ENCODE measurements around the gene CSPG4. TPM values are rescaled to one million over a fixed set of nuclear protein-coding genes. Genes with fewer than 3 reads are reported as not detected.

The CSPG4 gene
- total RNA-seq, 4 donors from 2014 or later, result 11.2 to 60.9 (median 31.3) TPM

DNA sequence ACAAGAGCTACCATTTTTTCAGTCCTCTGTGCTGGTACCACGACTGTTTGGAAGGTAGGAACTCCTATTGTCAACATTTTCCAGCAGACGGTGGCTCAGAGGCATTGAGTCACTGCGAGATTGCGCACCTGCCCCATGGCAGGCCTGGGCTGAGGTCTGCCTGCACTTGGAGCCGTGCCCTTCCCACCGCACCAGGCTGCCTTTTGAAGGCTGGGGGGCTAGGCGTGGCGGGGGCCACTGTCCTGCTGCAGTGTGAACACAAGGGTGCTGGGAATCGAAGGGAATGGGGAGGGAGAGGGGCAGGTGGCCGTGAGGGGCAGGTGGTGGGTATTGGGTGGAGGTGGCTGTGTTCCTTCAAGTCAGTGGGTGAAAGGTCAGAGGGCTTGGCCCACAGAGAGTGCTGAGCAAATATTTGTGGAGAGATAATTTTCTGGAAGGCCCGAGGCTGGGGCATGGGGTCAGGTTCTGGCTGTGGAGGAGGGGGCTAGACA, 48.7 kb downstream of the CSPG4 start:
- intact Hi-C loops (cut with DNase I; ENCODE audit: low total_unique reads), result no loop called here
- H3K27ac ChIP-seq, result peak overlapping the region; percentile 72 to 87 (median 77)
- no peaks in the 10 kb centered on the region for H3K27me3 ChIP-seq
- WGBS, 2 donors (ENCODE audit: low coverage in 1 of 2), result 17 to 40% methylated on average over 1 to 10 of the region's 11 CpGs
- H3K4me1 ChIP-seq, result peaks cover 24 to 80% (median 55%) of the 10 kb centered on the region in 4 donors
- no peak for TF ChIP-seq POLR2A (IDR thresholded peaks at IDR 0.05)
- peak in 2 of 3 donors; percentile 13 to 37 for TF ChIP-seq POLR2AphosphoS5 (IDR thresholded peaks at IDR 0.05)
- in situ Hi-C loops (cut with MboI; ENCODE audit: low pct_ligation_motif_present in 1 of 4, low pct_unique_long_range_greater_than_20kb in 1 of 4, low sequenced_read_pairs in 3 of 4), result no loop called here
- H3K4me3 ChIP-seq, result no peak overlapping the region
- peak; percentile 67 for DNase-seq
- no peaks in the 10 kb centered on the region for H3K9me3 ChIP-seq
- no peaks in the 10 kb centered on the region for H3K36me3 ChIP-seq

DNA sequence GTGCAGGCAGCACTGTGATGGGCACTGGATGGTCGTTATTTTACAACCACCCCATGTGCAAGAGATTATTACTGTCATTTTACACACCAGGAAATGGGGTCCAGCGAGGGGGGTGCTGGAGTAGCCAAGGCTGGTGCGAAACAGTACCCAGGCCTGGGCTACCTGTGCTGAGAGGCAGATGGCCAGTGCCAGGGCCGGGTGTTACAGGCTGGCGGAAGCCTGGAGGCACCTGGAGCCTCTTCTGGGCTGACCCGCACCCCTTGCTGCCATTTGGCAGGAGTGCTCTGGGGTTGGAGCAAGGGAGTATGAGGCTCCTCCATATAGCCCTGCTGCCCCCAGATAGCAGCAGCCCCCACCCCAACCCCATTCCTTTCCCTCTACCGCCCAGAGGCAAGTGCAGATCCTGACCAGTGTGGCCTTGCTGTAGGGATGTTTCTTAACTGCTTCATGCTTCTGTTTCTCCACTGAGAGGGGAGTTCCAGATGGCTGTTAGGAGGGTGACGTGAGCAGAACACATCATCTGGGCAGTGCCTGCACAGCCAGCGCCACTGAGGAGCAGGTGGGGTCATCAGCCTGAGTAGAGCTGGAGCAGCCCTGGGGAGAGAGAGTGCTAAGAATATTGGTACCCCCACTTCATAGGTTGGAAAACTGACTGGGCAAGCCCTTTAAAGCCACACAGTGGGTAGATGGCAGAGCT, 49.7 kb downstream of the CSPG4 start:
- Histone ChIP-seq H3K27ac (peak overlapping the region; percentile 72 to 87 (median 77)), H3K4me3 (no peak overlapping the region), H3K9me3 (no peaks in the 10 kb centered on the region), H3K4me1 (peaks cover 24 to 80% (median 57%) of the 10 kb centered on the region in 4 donors), H3K27me3 (no peaks in the 10 kb centered on the region), H3K36me3 (no peaks in the 10 kb centered on the region)
- intact Hi-C loops (cut with DNase I; ENCODE audit: low total_unique reads), result no loop called here
- in situ Hi-C loops (cut with MboI; ENCODE audit: low pct_ligation_motif_present in 1 of 4, low pct_unique_long_range_greater_than_20kb in 1 of 4, low sequenced_read_pairs in 3 of 4), result no loop called here
- 74% methylated on average over 9 of the region's 9 CpGs; no CpG with 5 or more reads in 1 of the 2 donors for WGBS, 2 donors (ENCODE audit: low coverage in 1 of 2)
- no peak for DNase-seq
- TF ChIP-seq POLR2A (IDR thresholded peaks at IDR 0.05) (no peak), POLR2AphosphoS5 (IDR thresholded peaks at IDR 0.05) (no peak), EP300 (IDR thresholded peaks at IDR 0.05; ENCODE audit: low read depth) (no peak)

DNA sequence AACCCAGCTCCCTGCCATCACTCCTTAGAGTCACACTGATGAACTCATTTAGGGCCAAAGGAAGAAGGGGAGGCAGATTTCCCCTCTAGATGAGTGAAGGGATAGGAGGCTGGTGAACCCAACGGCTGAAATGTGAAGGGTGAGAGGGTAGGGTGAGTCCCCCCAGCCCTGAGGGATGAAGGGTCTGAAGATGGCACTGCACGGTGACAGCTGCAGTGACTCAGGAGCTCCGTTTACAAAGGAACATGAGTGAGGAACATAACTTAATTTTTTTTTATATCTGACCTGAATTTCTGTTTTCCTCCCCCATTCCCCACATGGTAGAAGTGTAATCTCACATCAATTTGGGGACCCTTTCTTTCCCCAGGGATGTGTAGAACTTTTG, 50.9 kb downstream of the CSPG4 start:
- H3K36me3 ChIP-seq, result peaks cover 0 to 4% (median 0%) of the 10 kb centered on the region in 4 donors
- peaks cover 16 to 72% (median 48%) of the 10 kb centered on the region in 4 donors for H3K4me1 ChIP-seq
- in situ Hi-C loops (cut with MboI; ENCODE audit: low pct_ligation_motif_present in 1 of 4, low pct_unique_long_range_greater_than_20kb in 1 of 4, low sequenced_read_pairs in 3 of 4), result no loop called here
- no peak overlapping the region for H3K4me3 ChIP-seq
- intact Hi-C loops (cut with DNase I; ENCODE audit: low total_unique reads), result no loop called here
- no peak for TF ChIP-seq POLR2AphosphoS5 (IDR thresholded peaks at IDR 0.05)
- TF ChIP-seq, protein P1, sequence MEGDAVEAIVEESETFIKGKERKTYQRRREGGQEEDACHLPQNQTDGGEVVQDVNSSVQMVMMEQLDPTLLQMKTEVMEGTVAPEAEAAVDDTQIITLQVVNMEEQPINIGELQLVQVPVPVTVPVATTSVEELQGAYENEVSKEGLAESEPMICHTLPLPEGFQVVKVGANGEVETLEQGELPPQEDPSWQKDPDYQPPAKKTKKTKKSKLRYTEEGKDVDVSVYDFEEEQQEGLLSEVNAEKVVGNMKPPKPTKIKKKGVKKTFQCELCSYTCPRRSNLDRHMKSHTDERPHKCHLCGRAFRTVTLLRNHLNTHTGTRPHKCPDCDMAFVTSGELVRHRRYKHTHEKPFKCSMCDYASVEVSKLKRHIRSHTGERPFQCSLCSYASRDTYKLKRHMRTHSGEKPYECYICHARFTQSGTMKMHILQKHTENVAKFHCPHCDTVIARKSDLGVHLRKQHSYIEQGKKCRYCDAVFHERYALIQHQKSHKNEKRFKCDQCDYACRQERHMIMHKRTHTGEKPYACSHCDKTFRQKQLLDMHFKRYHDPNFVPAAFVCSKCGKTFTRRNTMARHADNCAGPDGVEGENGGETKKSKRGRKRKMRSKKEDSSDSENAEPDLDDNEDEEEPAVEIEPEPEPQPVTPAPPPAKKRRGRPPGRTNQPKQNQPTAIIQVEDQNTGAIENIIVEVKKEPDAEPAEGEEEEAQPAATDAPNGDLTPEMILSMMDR (IDR thresholded peaks at IDR 0.05), result no peak
- TF ChIP-seq POLR2A (IDR thresholded peaks at IDR 0.05), result no peak
- no peak for TF ChIP-seq EP300 (IDR thresholded peaks at IDR 0.05; ENCODE audit: low read depth)
- no peaks in the 10 kb centered on the region for H3K9me3 ChIP-seq
- 59 to 73% methylated on average over 3 of the region's 3 CpGs for WGBS, 2 donors (ENCODE audit: low coverage in 1 of 2)
- H3K27me3 ChIP-seq, result no peaks in the 10 kb centered on the region
- H3K27ac ChIP-seq, result peak overlapping the region; percentile 71 to 87 (median 81)
- no peak for DNase-seq

DNA sequence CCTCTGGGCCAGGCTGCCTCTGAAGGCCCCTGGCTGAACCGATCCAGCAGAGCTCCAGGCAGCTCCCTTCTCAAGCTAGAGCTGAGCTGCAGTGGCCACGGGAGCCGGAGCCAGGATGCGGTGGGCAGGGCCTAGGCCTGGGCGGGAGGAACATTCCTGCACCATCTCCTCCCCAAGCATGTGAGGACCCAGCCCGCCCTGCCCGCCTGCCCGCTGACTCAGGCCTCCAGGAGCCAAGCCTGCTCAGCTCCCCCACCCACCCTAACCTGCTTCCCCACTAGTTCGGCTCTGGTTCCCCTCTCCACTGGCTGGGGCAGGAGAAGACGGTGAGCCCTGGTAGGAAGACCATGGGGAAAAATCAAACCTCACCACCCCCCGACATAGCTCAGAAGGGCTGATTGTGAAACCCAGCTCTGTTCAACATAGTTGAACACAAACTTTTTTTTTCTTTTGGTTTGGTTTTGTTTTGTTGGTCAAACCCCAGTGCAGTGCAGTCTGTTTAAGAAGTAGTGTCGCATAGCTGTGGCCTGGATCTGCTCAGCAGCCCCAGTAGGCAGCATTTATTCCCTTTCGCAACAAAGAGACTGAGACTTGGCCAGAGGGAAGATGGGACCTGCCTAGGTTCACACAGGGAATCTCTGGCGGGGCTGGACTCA, 51.4 kb downstream of the CSPG4 start:
- H3K4me3 ChIP-seq, result no peak overlapping the region
- DNase-seq, result peak; percentile 83
- in situ Hi-C loops (cut with MboI; ENCODE audit: low pct_ligation_motif_present in 1 of 4, low pct_unique_long_range_greater_than_20kb in 1 of 4, low sequenced_read_pairs in 3 of 4), result no loop called here
- H3K27me3 ChIP-seq, result no peaks in the 10 kb centered on the region
- peaks cover 16 to 66% (median 43%) of the 10 kb centered on the region in 4 donors for H3K4me1 ChIP-seq
- H3K27ac ChIP-seq, result peak overlapping the region; percentile 71 to 87 (median 81)
- intact Hi-C loops (cut with DNase I; ENCODE audit: low total_unique reads), result no loop called here
- WGBS, 2 donors (ENCODE audit: low coverage in 1 of 2), result 65% methylated on average over 14 of the region's 14 CpGs; no CpG with 5 or more reads in 1 of the 2 donors
- TF ChIP-seq POLR2AphosphoS5 (IDR thresholded peaks at IDR 0.05) (peak; percentile 50 to 56 (median 56)), EP300 (IDR thresholded peaks at IDR 0.05; ENCODE audit: low read depth) (no peak)
- TF ChIP-seq, protein P1 (IDR thresholded peaks at IDR 0.05), result no peak
- H3K36me3 ChIP-seq, result peaks cover 0 to 4% (median 0%) of the 10 kb centered on the region in 4 donors
- H3K9me3 ChIP-seq, result no peaks in the 10 kb centered on the region
